ENCODE measurements around the gene VTI1A.
"Not testable (repeated sequence)": the region's sequence is repeated elsewhere in the genome, so short reads cannot be mapped to it uniquely, and the experiment has no call there.

The VTI1A gene

GRCh38 chr10:112454910-112455779 lies 8.1 kb downstream of the VTI1A start:
- no peak for DNase-seq (ENCODE audit: low read depth)

DNA sequence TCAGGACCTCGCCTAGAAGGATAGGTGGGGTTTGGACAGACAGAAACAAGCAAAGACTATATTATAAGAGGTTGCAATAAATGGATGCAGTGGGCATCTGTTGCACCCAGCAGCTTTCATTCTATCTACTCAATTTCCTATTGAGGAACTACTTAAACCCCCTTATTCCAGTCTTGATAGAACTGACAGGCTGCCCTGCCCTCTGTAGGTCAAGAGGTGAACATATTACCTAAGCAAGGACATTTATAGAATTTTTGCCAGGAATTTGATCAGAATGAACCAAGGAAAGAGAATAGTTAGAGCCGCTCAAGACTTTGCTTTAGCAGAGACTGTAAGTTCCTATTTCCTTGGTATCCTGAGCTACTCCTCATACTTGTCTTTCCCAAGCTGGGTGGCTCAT lies 9.5 kb downstream of the VTI1A start:
- DNase-seq (ENCODE audit: low read depth) = no peak

- DNase-seq (ENCODE audit: low read depth) = no peak
Measured at GRCh38 chr10:112460366-112460765, 13.4 kb downstream of the VTI1A start.

GRCh38 chr10:112461029-112461887 lies 14.2 kb downstream of the VTI1A start:
- DNase-seq (ENCODE audit: low read depth) = peak; percentile 83

- not testable (repeated sequence) for DNase-seq (ENCODE audit: low read depth)
Measured at GRCh38 chr10:112464074-112464473, 17.1 kb downstream of the VTI1A start.

GRCh38 chr10:112465299-112465883 lies 18.4 kb downstream of the VTI1A start:
- DNase-seq (ENCODE audit: low read depth) = no peak

- DNase-seq (ENCODE audit: low read depth) = no peak
Measured at GRCh38 chr10:112466802-112467201, 19.8 kb downstream of the VTI1A start.

DNA sequence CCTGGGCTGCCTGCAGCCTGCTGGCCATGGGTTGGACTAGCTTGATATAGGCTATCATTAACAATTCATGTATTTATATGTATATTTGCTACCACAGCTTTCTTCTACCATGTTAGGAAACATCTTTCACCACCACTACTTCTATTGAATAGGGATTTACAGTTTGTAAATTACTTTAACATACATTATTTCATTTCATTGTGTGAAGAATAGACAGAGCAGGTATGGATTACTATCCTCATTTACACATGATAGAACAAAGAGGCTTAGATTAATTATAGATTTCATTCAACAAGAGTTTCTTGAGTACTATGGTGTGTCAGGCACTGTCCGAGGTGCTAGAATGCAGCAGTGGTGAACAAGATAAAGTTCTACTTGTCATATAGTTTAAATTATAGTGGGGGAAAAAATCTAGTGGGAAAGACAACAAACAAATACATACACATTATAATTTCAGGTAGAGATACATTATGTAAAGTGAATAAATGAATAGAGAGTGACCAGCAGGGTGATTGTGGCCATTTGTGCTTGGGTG lies 20.6 kb downstream of the VTI1A start:
- peak; percentile 18 for DNase-seq (ENCODE audit: low read depth)

- DNase-seq (ENCODE audit: low read depth) = peak; percentile 64
Measured at GRCh38 chr10:112471878-112472487, 25.0 kb downstream of the VTI1A start.

GRCh38 chr10:112475575-112476218 lies 28.7 kb downstream of the VTI1A start:
- peak; percentile 11 for DNase-seq (ENCODE audit: low read depth)

DNA sequence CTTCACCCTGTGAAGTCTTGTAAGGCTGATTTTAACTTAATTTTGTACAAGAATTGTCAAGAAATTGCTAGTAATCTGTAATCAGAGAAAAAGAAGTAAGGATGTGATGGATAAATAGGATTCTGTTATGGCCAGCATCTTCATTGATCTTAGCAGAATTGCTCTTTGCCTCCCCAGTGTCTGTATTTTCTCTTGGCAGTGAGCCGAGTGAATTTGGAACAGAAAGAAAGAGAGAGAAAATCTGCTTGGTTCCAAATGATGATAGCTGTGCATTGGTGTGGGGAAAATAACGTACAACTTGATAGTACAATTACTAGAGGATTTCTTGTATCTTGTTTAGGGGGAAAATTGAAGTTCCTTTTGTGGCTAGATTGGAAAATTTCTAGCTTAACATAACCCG lies 34.6 kb downstream of the VTI1A start:
- no peak for DNase-seq (ENCODE audit: low read depth)

DNA sequence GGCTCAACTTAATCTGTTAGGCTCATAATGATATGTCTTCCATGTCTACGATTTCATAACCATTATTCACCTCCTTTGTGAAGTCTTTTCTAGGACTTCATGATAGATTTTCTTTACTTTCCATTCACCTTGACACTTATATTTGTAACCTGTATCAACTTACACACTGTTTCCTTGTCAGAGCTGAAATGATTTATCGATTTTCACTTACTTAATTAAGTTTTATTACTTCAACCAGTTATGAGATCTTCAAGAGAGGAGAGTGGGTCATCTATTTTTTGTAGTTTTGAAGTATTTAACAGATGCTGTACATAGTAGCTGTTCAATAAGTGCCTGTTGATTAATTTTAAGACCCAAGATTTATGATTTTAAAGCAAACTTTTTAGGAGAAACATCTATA lies 37.4 kb downstream of the VTI1A start:
- no peak for DNase-seq (ENCODE audit: low read depth)

- DNase-seq (ENCODE audit: low read depth) = no peak
Measured at GRCh38 chr10:112487964-112488363, 40.9 kb downstream of the VTI1A start.

DNA sequence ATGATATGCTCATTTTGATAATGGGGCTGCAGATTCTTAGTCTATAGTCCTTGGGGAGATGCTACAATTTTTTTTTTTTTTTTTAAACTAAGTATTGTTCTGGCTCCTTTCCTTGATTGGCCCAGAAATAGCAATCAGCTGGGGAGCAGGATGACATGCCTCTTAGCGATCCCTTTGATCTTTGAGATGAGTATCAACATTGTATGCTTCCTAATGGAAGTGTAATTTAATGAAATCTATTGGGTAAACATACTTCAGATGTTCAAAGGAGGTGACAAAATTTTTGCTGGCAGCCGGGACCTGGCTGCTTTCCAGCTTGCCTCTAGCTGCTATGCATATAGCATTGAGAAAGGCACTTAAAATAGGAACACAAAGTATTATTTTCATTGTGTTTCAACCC lies 43.5 kb downstream of the VTI1A start:
- peak; percentile 5 for DNase-seq (ENCODE audit: low read depth)

GRCh38 chr10:112491144-112491543 lies 44.1 kb downstream of the VTI1A start:
- DNase-seq (ENCODE audit: low read depth) = peak; percentile 48

- DNase-seq (ENCODE audit: low read depth) = no peak
Measured at GRCh38 chr10:112492736-112493135, 45.7 kb downstream of the VTI1A start.

DNA sequence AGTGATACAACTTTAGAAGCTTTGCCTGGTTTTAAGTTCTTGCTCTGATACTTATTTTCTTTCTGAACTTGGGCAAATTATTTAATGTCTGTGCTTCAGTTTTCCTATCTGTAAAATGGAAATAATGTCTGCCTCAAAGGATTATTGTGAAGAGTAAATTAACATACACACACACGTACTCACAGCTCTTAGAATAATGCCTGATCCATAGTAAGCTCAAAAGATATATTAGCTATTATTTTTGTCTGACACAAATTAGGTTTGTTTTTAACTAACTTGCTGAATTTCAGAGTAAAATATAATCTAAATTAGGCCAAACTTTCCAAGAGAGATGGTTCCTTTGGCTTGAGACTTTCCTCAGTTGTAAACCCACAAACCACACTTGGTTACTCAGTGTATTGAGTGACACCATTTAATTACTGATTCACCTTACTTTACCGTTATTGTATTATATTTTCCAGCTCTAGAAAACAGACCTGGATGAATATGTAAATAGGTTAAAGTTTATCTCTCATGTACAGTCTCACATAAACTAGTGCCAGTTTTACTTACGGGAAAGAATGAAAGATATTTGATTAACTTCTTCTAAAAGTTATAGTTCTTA lies 50.4 kb downstream of the VTI1A start:
- DNase-seq (ENCODE audit: low read depth) = no peak

DNA sequence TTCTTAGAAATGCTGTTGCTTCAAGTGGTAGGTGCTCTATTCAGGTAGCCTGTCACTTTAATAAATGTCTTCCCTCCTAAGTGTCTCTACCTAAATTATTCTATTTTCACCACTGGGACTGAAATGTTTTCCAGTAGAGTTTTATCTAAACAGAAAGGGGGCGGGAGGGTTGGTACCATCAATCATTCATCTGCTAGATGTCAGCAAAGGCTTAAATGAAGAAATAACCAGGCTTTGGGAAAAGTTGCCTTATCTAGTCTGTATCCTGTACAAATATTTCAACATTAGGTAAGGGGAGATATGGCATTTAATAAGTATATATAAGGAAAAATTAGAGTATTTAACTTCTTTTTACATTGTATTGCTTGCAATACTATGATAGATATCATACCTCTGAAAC lies 51.8 kb downstream of the VTI1A start:
- DNase-seq (ENCODE audit: low read depth) = no peak

DNA sequence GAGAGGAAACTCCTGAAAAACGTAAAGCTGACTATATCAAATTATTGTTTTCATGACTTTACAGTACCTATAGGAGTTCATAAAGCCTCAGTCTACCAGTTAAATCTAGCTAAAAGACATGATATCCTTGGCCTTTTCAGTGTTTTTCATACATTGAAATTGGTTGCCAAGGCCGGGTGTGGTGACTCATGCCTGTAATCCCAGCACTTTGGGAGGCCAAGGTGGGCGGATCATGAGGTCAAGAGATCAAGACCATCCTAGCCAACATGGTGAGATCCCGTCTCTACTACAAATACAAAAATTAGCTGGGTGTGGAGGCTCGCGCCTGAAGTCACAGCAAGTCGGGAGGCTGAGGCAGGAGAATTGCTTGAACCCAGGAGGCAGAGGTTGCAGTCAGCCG lies 53.0 kb downstream of the VTI1A start:
- DNase-seq (ENCODE audit: low read depth) = not testable (repeated sequence)

- no peak for DNase-seq (ENCODE audit: low read depth)
Measured at GRCh38 chr10:112502536-112502935, 55.5 kb downstream of the VTI1A start.

DNA sequence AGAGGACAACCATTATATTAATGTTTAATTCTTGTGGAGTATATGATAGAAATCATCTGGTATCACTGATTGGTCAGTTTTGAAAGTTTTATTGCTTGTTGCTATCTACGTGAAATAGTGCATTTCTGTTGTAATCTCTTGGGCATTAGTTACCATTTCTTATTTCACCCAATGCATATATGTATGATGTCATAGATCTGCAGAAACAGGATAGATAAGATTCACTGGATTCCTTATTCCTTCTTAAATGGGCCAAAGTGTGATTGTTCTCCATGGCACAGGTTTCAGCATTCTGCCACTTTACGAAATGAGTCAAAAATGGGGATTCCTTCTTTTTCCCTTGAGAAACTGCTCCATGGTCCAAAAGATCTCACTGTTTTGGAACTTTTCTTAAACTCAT lies 56.6 kb downstream of the VTI1A start:
- DNase-seq (ENCODE audit: low read depth) = no peak

Data from iris pigment epithelial cell (primary cell).